ENCODE measurements around the gene SERINC5.
"Not testable (repeated sequence)": the region's sequence is repeated elsewhere in the genome, so short reads cannot be mapped to it uniquely, and the experiment has no call there.

SERINC5 gene

GRCh38 chr5:80255811-80256712 lies at the start of gene SERINC5:
Gene SERINC5, minus strand, starts transcription at chr5:80256048. Its CDS starts 126 bp downstream, at chr5:80255922.
- peak; percentile 68 to 78 (median 74) for DNase-seq (ENCODE audit: low read depth in 4 of 4, low spot score in 1 of 4)

GRCh38 chr5:80302636-80303035 lies 46.8 kb upstream of the SERINC5 start:
- DNase-seq (ENCODE audit: low read depth in 4 of 4, low spot score in 1 of 4), result no peak

- DNase-seq (ENCODE audit: low read depth in 4 of 4, low spot score in 1 of 4), result not testable (repeated sequence)
These were observed 45.5 kb upstream of the SERINC5 start for GRCh38 chr5:80301342-80301741.

DNA sequence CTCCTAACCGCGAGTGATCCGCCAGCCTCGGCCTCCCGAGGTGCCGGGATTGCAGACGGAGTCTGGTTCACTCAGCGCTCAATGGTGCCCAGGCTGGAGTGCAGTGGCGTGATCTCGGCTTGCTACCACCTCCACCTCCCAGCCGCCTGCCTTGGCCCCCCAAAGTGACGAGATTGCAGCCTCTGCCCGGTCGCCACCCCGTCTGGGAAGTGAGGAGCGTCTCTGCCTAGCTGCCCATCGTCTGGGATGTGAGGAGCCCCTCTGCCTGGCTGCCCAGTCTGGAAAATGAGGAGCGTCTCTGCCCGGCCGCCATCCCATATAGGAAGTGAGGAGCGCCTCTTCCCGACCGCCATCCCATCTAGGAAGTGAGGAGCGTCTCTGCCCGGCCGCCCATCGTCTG lies 44.9 kb upstream of the SERINC5 start:
- not testable (repeated sequence) for DNase-seq (ENCODE audit: low read depth in 4 of 4, low spot score in 1 of 4)

- DNase-seq (ENCODE audit: low read depth in 4 of 4, low spot score in 1 of 4), result no peak
These were observed 44.3 kb upstream of the SERINC5 start for GRCh38 chr5:80300125-80300524.

DNA sequence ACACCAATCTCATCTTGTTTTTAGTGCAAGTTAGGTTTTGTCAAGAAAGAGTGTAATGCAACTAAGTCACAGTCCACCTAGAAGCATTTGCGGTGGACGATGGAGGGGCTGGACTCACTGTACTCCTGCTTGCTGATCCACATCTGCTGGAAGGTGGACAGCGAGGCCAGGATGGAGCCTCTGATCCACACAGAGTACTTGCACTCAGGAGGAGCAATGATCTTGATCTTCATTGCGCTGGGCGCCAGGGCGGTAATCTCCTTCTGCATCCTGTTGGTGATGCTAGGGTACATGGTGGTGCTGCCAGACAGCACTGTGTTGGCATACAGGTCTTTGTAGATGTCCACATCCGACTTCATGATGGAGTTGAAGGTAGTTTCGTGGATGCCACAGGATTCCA lies 43.8 kb upstream of the SERINC5 start:
- DNase-seq (ENCODE audit: low read depth in 4 of 4, low spot score in 1 of 4), result no peak

- no peak for DNase-seq (ENCODE audit: low read depth in 4 of 4, low spot score in 1 of 4)
These were observed 40.3 kb upstream of the SERINC5 start for GRCh38 chr5:80296121-80296520.

- no peak for DNase-seq (ENCODE audit: low read depth in 4 of 4, low spot score in 1 of 4)
These were observed 35.9 kb upstream of the SERINC5 start for GRCh38 chr5:80291761-80292160.

GRCh38 chr5:80289320-80289719 lies 33.5 kb upstream of the SERINC5 start:
- no peak for DNase-seq (ENCODE audit: low read depth in 4 of 4, low spot score in 1 of 4)

- no peak for DNase-seq (ENCODE audit: low read depth in 4 of 4, low spot score in 1 of 4)
These were observed 32.3 kb upstream of the SERINC5 start for GRCh38 chr5:80288177-80288576.

GRCh38 chr5:80284720-80285119 lies 28.9 kb upstream of the SERINC5 start:
- DNase-seq (ENCODE audit: low read depth in 4 of 4, low spot score in 1 of 4), result no peak

DNA sequence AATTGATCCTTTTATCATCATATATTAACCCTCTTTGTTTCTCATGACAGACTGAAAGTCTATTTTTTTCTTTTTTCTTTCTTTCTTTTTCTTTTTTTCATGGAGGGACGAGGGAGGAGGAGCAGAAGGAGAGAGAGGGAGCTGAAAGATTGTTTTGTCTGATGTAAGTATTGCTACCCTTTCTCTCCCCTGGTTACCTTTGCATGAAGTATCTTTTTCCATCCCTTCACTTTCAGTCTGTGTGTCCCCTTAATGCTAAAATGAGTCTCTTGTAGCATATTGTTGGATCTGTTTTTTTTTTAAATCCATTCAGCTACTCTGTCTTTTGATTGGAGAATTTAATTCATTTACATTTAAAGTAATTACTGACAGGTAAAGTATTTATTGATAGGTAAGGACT lies 27.5 kb upstream of the SERINC5 start:
- no peak for DNase-seq (ENCODE audit: low read depth in 4 of 4, low spot score in 1 of 4)

- DNase-seq (ENCODE audit: low read depth in 4 of 4, low spot score in 1 of 4), result no peak
These were observed 26.2 kb upstream of the SERINC5 start for GRCh38 chr5:80282054-80282453.

DNA sequence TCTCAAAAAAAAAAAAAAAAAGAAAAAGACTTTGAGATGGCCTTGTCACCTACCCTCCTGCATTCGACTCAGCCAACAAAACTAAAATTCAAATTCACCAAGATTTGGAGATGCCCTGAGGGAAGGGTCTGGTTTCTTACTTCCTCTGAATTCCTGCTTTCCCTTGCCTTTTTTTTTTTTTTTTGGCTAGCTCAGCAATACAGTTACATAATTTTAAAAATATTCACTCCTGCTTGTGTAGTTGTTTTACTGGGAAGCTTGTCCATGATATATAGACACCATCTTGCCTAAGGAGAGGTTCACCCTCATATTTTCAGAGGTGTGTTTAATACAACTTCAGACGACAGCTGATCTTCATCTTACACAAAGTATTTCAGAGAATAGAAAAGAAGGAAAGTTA lies 21.3 kb upstream of the SERINC5 start:
- DNase-seq (ENCODE audit: low read depth in 4 of 4, low spot score in 1 of 4), result no peak

- DNase-seq (ENCODE audit: low read depth in 4 of 4, low spot score in 1 of 4), result no peak
These were observed 20.3 kb upstream of the SERINC5 start for GRCh38 chr5:80276186-80276585.

DNA sequence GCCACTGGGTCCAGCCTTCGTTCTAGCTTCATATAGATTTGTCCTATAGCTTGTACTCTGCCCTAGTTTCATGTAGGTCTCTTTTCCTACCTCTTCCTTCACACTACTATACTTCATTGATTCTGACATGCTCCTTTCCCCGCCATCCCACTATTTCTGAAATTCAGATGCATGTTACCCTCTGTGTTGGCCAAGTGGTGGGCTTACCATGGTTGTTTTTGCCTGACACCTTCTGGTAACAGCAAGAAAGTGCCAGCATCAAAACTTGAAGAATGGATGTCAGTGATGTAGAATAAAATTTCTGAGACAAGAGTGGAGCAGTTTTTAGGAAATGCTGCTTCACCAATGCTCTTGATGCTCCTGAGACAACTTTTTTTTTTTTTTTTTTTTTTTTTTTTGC lies 19.5 kb upstream of the SERINC5 start:
- DNase-seq (ENCODE audit: low read depth in 4 of 4, low spot score in 1 of 4), result no peak

- not testable (repeated sequence) for DNase-seq (ENCODE audit: low read depth in 4 of 4, low spot score in 1 of 4)
These were observed 14.7 kb upstream of the SERINC5 start for GRCh38 chr5:80270543-80270942.

GRCh38 chr5:80269991-80270438 lies 14.2 kb upstream of the SERINC5 start:
- DNase-seq (ENCODE audit: low read depth in 4 of 4, low spot score in 1 of 4), result no peak

DNA sequence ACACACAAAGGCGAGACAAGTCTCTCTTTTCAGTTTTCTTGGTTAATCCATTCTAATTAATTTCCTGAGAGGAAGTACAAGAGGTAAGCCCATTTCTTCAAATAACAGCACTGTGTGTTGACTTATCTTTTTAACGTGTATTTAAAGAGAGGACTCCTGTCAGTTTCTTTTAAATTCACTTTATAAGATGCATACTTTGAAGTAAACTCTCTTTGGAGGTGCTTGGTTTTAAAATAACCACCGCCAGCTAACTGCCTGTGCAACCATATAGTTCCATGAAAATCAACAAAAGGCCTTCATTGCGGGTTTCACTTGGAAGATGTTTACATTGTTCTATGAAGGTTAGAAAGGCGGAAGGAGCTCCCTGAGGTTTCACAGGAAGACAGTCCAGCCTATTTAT lies 13.1 kb upstream of the SERINC5 start:
- no peak for DNase-seq (ENCODE audit: low read depth in 4 of 4, low spot score in 1 of 4)

DNA sequence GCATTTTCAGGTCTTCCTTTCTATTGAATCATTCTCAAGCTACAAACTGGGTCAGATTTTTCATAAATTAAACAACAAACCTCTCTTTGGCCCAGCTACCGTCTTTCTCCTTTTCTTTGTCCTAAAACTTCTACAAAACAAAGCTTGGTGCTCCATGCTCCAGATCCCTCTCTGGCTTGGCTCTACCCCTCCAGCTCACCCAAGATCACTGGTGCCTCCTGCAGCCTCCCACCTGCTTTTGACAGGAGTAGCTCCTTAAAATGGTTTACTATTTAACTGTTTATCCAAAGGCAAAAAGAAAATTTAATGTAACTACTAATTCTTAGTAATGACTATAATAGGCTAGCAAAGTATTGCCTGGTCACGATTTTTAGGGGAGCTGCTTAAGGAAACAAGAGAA lies 10.7 kb upstream of the SERINC5 start:
- no peak for DNase-seq (ENCODE audit: low read depth in 4 of 4, low spot score in 1 of 4)

- DNase-seq (ENCODE audit: low read depth in 4 of 4, low spot score in 1 of 4), result no peak
These were observed 4.6 kb upstream of the SERINC5 start for GRCh38 chr5:80260461-80260860.

- DNase-seq (ENCODE audit: low read depth in 4 of 4, low spot score in 1 of 4), result no peak
These were observed 3.8 kb upstream of the SERINC5 start for GRCh38 chr5:80259511-80260203.
